OCI-M2 (cell line): ENCODE measurements around the gene MDGA2.

Experiments
- DNase-seq: peaks from one replicate; lab custom pipeline; 2025; ENCODE audit not compliant: unreplicated experiment; lab: John Stamatoyannopoulos, UW

Gene MDGA2

DNA sequence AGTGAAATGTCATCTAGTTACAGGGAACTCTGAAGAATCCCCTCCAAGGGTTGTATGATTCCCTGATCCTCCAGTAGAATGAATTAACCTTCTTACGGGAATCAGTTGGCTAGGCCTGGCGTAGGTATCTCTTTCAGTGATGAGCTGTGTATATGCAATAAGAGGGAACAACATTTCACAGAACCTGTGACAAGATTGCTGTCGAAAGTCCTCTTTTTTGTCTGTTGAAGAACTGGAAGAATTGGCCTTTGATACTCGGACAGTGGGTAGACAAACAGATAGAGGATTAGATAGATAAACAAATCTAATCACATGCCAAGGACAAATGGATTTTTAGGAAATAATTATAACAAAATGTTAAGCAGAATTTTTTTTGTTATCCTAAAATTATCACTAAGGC, 184.6 kb downstream of the MDGA2 start:
- DNase-seq = no peak

DNA sequence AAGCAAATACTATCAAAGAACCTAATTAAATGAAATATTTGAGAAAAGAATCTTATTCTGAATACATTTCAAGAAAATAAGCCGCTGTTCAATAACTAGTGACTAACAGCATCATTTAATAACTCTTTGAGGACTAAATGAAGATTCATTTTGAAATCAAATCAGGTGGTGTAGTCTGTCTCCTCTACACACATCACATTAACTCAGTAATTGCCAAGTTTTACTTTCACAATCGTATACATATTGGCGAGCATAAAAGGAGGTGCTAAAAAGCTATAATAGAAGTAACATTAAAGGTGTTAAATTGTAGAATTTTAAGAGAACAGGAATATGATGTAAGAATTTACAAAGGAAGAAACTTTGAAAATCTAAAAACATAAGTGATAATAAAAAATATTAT, 185.1 kb downstream of the MDGA2 start:
- no peak for DNase-seq

DNA sequence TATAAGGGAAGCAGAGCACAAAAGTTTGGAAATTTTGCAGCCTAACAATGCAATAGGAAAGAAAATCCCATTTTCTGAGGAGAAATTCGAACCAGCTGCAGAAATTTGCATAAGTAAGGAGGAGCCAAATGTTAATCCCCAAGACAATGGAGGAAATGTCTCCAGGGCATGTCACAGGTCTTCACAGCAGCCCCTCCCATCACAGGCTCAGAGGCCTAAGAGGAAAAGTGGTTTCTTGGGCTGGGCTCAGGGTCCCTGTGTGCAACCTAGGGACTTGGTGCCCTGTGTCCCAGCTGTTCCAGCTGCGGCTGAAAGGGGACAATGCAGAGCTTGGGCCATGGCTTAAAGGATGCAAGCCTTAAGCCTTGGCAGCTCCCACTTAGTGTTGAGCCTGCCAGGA, 190.0 kb downstream of the MDGA2 start:
- no peak for DNase-seq

DNA sequence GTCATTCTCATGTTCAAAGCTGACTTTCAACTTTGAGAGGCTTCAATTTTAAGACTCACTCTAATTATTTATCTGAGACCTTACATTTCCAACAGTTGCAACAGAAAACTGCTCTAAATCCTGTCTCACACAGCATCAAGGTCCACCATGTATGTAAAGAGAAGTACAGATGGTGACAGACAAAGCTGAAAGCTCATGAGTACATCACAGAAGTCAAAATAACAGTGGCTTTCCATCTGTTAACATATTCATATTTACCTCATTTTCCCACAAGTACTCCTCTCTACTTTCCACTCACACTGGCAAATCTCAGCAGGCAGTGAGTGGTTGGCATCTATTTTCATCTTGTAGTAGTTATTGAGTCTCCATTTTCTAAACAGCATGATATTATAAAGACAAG, 192.0 kb downstream of the MDGA2 start:
- no peak for DNase-seq

DNA sequence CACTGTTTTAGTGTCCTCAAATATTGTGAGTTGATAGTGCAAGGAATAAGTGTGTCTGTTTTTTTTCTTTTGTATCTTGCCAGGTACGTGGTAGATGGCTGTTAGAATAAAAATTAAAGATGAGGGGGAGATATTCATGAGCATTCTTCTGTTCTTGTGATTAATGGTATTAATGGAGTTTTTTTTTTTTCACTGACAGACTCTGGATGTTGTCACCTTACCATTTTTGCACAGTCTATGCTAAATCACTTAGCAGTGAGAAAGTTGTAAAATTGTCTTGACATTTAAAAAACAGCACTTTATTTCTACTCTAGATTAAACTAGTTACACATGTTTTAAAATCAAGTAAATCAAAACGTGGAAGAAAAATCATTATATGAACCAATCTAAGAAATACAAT, 204.3 kb downstream of the MDGA2 start:
- no peak for DNase-seq

DNA sequence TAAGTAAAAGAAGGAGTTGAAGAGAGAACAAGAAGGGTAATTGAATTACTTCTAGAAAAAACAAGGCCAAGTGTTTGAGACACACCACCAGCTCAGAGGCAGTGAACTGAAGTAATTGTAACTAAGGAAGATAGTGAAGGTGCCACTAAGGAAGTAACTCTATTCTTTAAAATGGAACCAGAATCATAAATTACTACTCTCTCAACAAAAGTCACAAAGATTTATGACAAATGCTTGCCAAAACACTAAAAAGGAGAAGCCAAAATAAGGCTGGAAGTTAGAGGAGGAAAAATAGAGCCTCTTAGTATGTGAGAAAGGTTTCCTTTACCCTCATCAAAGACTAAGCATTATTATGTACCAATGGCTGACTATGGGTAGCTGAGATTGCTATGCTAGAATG, 208.5 kb downstream of the MDGA2 start:
- no peak for DNase-seq

DNA sequence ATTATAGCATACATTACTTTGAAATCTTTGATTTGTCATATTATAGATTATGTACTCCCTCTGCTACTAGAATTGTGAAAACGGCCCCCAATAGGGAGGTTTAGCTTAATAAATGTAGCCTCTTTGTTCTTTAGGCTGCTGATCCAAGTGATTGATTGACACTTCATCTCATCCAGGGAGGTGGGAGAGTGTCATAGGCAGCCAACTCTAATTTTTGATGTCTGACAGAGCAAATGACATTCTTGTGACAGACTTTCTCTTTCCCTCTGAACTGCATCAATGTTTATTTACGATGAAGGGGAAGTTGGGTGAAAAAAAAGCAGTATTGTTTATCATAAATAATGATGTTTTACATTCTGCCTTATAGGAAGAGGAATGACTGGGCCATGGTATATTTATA, 221.4 kb downstream of the MDGA2 start:
- no peak for DNase-seq

DNA sequence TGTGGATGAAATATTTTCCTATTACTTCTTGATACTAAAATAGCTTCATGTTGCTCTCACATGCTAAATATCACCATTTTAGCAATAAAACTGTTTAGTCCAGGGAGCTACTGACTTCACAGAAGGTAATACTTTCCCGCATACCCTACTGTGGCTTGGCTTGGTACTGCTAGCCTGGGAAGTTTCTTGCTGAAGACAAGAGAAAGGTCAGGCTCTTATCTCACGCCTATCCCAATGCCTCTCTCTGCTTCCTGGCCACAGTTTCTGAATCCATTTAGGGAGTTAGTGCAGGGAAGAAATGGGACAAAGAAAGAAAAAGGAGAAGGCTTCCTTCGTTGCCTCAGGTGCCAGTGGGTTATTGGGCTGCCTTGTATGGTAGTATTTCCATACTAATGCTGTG, 228.3 kb downstream of the MDGA2 start:
- no peak for DNase-seq

DNA sequence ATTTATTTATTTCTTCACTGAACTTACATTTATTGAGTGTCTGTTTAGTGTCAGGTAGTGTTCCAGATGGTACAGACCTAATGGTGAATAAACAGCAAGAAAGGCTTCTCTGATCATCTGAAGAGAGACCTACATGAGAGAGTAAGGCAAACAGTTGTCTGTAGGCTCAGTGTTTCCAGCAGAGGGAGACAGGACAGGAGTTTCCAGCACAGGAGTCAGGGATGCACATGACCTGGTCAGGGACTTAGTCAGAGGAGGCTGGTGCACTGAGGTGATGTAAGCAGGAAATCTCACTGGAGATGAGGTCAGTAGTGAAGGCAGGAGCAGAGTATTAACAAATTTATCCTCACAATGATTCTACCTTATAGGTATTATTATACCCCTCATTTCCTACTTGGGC, 233.2 kb downstream of the MDGA2 start:
- DNase-seq = no peak

DNA sequence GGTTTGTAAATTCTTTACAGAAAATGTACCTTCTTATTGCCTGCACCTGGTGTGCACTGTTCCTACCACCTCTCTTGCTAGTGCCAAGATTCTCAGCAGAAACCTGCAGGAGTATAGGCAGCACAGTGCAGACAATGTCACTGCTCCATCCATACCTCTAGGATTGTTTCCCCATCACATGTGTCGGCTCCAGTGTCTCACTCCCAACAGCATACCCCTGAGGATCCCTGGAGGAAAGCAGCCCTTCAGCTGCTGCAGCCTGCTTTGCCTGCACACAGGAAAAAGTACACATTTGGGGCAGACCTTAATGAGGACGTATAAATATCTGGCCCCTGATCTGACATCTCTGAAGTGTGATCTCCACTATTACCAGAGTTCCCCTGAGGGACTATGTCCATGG, 235.5 kb downstream of the MDGA2 start:
- no peak for DNase-seq

DNA sequence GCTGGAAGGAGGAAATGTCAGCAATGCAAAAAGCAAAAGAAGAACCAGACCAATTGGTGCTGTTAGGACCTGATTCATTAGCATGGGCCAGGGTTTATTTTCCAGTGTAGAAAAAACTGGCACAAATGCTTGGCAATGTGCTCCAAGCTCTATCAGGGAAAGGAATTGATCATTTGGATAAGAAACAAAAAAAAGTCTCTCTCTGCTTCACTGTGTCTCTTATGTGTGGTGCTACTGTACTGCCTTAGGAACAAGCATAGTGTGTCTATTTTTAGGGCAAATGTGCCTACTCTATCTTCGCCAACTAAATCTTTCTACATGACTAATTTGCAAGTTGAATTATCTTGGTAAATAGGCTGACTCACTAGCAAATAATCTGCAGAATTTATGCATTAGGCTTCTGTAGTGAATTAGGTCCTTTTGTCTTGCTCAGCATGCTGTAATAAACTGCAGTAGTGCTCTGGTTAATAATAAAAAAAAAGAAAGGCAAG, 236.7 kb downstream of the MDGA2 start:
- DNase-seq = no peak

DNA sequence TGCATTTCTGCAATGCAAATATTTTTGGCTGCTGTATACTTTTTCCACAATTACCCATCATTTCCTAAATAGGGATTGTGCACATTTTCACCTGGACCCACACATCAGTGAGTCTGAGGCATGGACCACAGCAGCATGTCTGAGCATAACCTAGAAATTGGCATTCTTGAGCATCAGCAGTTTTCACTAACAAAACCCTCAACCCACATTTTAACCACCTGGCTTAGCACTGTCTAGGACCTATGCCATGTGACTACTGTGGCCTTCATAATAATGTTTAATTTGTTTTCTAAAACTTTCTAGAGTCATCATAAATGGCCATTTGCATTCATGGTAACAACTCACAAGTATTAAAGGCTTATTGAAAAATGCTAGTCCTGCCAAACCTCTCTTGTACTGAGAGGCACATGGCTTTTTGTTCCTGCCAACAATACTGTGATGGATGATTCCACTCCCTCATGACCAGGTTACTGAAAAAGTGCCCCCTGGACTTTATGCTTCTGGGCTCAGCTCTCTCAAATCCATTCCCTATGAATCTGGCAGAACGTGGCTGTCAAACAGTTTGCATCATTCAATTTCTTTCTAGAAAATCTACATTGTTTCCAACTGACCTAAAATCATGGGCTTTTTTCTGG, 240.0 kb downstream of the MDGA2 start:
- no peak for DNase-seq

DNA sequence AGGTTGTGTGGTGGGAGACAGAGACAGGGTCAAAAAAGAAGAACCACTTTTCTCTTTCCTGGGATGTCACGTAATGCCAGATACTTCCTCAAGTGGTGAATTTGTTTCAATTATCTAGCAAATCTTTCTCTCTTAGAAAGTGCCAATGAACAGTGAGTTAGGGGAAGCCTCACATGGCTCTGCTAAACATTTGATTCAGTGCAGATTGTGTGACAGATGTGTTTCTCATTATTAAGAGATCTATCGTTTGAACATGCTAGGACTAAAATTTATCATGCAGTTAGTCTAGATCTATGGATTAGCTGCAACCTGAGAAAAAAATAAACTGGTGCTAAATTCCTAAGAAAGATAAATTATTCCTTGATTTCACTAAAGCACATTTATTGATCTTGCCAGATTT, 247.8 kb downstream of the MDGA2 start:
- DNase-seq = no peak

DNA sequence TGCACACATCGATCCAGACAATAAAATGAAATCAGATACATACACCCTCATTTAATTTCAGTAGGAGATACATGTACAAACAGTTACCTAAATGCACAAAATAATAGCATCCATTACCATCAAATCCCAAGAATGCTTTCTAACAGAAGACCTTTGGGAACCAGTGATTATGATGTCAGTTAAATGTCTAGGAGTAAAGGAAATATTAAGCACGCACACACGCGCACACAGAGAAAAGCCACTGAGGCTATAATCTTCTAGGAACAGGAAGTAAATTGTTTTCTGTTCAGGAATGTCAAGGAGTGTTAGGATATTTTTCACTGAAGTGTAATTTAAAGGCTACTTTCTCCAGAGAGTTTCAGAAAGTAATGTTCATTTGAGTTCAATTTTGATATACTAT, 250.1 kb downstream of the MDGA2 start:
- DNase-seq = no peak

DNA sequence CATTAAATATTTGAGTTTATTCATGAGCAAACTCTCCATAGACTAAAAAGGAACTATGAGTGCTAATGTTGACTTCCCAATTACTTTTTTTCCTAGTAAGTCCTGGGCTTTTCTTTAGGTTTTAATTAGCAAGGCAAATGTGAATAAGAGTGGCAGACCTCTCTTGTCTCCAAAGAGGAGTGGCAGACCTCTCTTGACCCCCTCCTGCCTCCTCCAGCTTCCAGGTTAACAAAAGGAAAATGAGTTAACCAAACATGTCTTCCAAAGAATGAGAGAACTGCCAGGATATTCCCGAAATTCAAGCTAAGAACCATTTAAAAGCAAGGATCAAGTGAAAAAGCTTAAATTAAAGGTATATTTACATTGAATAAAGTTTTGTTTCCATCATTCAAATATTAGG, 253.2 kb downstream of the MDGA2 start:
- DNase-seq = no peak

DNA sequence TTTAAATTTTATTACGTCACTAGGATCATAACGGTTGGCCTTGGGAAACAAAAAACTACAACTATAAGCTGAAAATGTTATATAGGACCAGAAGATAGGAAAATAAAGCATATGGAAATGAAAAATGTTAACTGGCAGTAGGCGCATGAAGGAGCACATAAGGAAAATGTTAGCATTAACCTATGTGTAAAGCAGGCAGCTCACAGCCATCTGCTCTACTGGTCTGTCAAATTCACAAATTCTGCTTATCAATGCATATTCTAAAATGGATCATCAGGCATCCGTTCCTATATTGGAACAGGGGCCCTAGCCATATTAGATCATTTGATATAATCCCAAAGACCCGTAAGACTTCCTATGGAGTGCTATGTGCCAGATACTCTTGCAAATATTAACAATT, 263.9 kb downstream of the MDGA2 start:
- no peak for DNase-seq

DNA sequence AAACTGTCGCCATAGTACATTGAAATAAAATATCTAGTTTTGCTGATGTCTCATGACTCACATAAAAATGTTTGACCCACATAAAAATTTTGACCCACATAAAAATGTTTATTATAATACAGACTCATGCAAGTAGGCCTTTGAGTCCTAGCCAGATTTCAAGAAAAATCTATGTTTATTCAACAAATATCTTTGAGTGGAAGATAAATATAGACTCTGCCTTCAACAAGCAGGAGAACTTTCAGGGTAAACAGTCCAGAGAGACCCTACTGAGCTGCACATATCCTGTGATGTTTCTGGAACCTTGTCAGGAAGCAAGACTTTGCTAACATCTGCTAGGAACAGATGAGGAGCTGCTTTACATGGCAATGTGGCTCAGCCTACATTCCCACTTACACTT, 283.1 kb downstream of the MDGA2 start:
- no peak for DNase-seq

DNA sequence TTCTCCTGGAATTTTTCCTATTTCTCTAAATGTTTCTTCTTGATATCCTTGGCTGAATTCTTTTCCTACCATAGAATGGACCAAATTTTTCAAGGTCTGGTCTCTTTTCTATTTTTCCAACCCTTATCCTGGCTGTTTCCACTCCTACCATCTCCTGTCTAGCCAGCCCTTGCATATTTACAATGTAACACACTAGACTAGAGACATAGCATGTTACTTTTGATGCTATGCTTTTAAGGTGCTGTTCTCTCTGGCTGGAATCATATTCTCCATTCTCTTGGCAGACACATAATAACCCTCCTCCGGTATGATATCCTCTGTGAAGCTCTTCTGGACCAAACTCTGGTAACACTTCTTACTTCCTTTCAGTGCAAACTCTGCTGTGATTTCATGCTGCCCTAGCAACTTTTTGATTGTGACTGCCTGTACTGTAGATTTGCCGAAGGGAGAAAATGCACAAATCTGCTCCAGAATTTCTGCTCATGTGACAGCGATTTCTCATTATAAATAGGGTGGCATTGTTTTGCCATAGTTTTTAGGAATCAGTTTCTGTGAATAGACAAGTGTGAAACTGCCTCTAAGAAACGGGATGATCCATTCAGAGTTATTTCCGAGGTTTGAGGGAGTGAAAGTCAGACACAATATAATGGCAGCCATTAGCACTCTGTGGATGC, 284.4 kb downstream of the MDGA2 start:
- DNase-seq = no peak

DNA sequence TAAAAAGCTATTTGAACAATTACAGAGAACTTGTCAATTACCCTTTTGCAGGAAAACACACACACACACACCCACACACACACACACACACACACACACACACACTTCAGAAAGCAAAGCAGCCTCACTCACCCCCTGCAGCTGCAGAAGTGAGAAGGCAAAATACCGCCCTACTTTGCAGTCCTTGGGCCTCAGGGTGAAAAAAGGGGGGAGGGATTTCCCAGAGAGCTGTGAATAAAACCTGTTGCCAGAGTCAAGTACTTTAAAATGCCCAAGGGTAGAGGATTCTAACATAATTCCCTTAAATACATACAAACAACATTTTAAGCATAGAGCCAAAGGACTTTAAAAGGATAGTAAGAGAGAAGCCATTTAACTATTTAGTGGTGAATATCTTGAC, 285.9 kb downstream of the MDGA2 start:
- no peak for DNase-seq

DNA sequence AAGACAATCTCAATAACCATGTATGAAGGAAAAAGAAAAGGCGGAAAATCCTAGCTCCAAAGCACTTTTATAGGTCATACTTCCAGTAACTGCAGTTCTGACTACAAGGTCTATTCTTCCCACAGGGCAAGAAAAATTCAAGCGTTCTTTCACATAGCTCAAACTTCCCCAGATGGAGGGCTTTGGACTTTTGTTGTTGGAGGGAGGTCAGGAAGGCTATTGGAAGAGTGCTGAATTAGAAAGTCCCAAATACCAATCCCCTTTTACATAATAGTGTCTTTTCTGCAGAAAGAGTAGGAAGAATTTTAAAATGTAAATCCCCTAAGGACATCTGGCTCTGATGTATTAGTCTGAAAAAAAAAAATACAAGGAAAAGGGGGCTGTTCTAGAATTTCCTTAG, 309.4 kb downstream of the MDGA2 start:
- DNase-seq = no peak

DNA sequence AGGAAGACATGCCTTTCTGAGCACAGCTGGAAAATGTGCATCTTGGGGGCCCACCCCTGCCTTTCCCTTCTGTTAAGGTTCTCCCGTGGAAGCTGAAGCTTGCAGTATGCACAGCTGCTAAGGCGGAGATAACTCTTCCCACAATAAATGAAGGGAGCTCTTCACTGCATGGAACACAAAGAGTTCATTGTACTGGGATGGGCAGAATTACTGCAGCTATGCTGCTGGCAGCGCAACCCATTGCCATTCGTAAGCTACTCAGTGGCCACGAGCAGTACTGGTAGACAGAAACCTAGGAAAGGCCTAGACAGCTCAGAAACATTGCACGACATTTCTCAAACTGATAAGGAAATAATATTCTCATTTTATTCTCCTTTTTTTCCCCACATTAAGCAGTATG, 310.2 kb downstream of the MDGA2 start:
- DNase-seq = no peak

DNA sequence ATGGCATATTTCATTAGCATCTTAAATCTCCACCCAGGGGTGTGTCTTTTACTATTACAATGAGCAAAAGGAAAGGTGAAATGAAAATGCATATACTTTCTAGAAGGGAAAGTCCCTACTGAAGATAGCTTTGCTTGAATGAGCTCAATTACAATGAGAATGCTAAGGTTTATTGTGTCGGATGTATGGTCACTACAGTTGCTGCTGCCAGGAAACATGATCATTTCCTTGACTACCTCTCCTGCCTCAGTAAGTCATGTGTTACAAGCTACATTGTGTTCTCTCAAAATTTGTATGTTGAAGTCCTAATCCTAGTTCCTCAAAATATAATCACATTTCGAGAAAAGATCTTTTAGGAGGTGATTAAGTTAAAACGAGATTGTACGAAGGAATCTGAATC, 322.2 kb downstream of the MDGA2 start:
- no peak for DNase-seq

DNA sequence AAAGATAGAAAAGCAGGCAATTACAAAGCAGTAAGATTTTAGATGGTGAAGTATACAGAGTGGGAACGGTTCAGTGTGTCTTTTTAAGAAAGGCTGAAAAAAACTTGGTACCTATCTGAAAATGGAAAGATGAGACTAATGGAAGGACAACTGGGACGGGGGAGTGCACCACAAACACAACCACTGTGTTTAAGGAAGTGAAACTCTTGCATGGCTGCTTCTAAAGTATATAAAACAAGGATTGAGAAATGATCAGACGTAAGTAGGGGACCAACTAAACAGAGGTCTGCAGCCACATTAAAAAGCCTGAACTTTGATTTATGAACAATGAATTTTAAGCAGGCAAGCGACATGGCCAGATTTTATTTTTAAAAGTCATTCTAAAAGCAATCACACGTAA, 328.6 kb downstream of the MDGA2 start:
- DNase-seq = no peak
